Activated B cell treated with CpG ODN at 0.5 μM for 24 hours (primary cell): ENCODE measurements around the gene CYB561. TPM values are rescaled to one million over a fixed set of nuclear protein-coding genes. Genes with fewer than 3 reads are reported as not detected.

Experiments
- ATAC-seq: fragments of 200-7000 bp; cut with Tn5 transposase; one replicate; pipeline ENCODE4 v1.10.0; 2021; ENCODE audit warnings: low read depth, mild to moderate bottlenecking, moderate library complexity
- CTCF ChIA-PET: fragments of 350-600 bp; sonication (Branson Sonifier 250); formaldehyde crosslinking; loops from one replicate; lab custom pipeline; 2021; ENCODE audit warnings: antibody characterized with exemption; lab: Charles Lee
- POLR2A ChIA-PET: fragments of 350-600 bp; sonication (Branson Sonifier 250); formaldehyde crosslinking; loops from one replicate; lab custom pipeline; 2021; ENCODE audit warnings: antibody characterized with exemption; lab: Charles Lee
- DNase-seq: peaks from one replicate; pipeline ENCODE4 v3.0.0; 2022
- H3K27ac Mint-ChIP-seq: one replicate; pipeline ENCODE4 v1.8.0; 2020; ENCODE audit warnings: mixed read lengths
- H3K27me3 Mint-ChIP-seq: one replicate; pipeline ENCODE4 v1.8.0; 2021; ENCODE audit warnings: mixed read lengths
- H3K36me3 Mint-ChIP-seq: one replicate; pipeline ENCODE4 v1.8.0; 2021; ENCODE audit warnings: low read depth, mixed read lengths
- H3K4me1 Mint-ChIP-seq: one replicate; pipeline ENCODE4 v1.8.0; 2021; ENCODE audit warnings: mixed read lengths
- H3K4me3 Mint-ChIP-seq: one replicate; pipeline ENCODE4 v1.8.0; 2020; ENCODE audit warnings: mild to moderate bottlenecking, mixed read lengths
- H3K9me3 Mint-ChIP-seq: one replicate; pipeline ENCODE4 v1.8.0; 2020; ENCODE audit warnings: mixed read lengths
- CTCF ChIP-seq: fragments of 200-600 bp; IDR thresholded peaks from one replicate; pipeline ENCODE4 v1.8.0; 2022; ENCODE audit warnings: antibody characterized with exemption, mild to moderate bottlenecking
- intact Hi-C: fragments of 100-400 bp; cut with micrococcal nuclease; formaldehyde crosslinking; loops from one replicate; pipeline ENCODE4 v1.15.1; 2024
- total RNA-seq: library from RNA; stranded (reverse); gene quantifications from 2 replicates; pipeline ENCODE4 v1.2.3, GENCODE V29; 2022

CYB561 gene
- total RNA-seq, 1 donor from 2014 or later, result 18.9 TPM

GRCh38 chr17:63488851-63489250 is 42.7 kb upstream of the CYB561 start:
- H3K27ac Mint-ChIP-seq, result no peak overlapping the region
- peaks cover 9% of the 10 kb centered on the region for H3K4me1 Mint-ChIP-seq
- ChIA-PET POLR2A (interaction anchor here (0.7 kb wide), 1 partner anchor 25 kb away, joined by 6 read pairs; no protein-coding TSS in a partner anchor), CTCF (no interaction called here)
- no peak for DNase-seq
- intact Hi-C loops, result no loop called here
- no peak for ATAC-seq
- no peaks in the 10 kb centered on the region for H3K9me3 Mint-ChIP-seq
- H3K36me3 Mint-ChIP-seq, result no peaks in the 10 kb centered on the region
- H3K27me3 Mint-ChIP-seq, result no peaks in the 10 kb centered on the region
- TF ChIP-seq CTCF, result no peak
- no peak overlapping the region for H3K4me3 Mint-ChIP-seq

- Mint-ChIP-seq H3K9me3 (no peaks in the 10 kb centered on the region), H3K4me1 (peaks cover 9% of the 10 kb centered on the region), H3K27ac (no peak overlapping the region), H3K27me3 (peaks cover 3% of the 10 kb centered on the region), H3K36me3 (no peaks in the 10 kb centered on the region), H3K4me3 (no peak overlapping the region)
- no peak for TF ChIP-seq CTCF
- DNase-seq (no peak), ATAC-seq (no peak)
- CTCF ChIA-PET, result interaction anchor here (1.3 to 2.2 kb wide), 2 partner anchors 8 to 61 kb away, joined by 3 to 7 read pairs; no protein-coding TSS in a partner anchor
- intact Hi-C loops, result no loop called here
- POLR2A ChIA-PET, result no interaction called here
Observed at GRCh38 chr17:63487014-63487339, 40.9 kb upstream of the CYB561 start.

GRCh38 chr17:63486317-63487013 is 40.4 kb upstream of the CYB561 start:
- H3K27ac Mint-ChIP-seq, result no peak overlapping the region
- ChIA-PET CTCF (interaction anchor here (1.3 to 2.2 kb wide), 2 partner anchors 8 to 61 kb away, joined by 3 to 7 read pairs; no protein-coding TSS in a partner anchor), POLR2A (no interaction called here)
- DNase-seq (no peak), ATAC-seq (no peak)
- intact Hi-C loops, result no loop called here
- TF ChIP-seq CTCF, result no peak
- no peak overlapping the region for H3K4me3 Mint-ChIP-seq
- H3K9me3 Mint-ChIP-seq, result no peaks in the 10 kb centered on the region
- peaks cover 9% of the 10 kb centered on the region for H3K4me1 Mint-ChIP-seq
- peaks cover 3% of the 10 kb centered on the region for H3K27me3 Mint-ChIP-seq
- no peaks in the 10 kb centered on the region for H3K36me3 Mint-ChIP-seq

GRCh38 chr17:63483655-63484575 is 37.8 kb upstream of the CYB561 start:
- ChIA-PET POLR2A (no interaction called here), CTCF (interaction anchor here (1.7 kb wide), 1 partner anchor 58 kb away, joined by 8 read pairs; no protein-coding TSS in a partner anchor)
- Mint-ChIP-seq H3K9me3 (no peaks in the 10 kb centered on the region), H3K4me3 (no peak overlapping the region), H3K36me3 (no peaks in the 10 kb centered on the region), H3K4me1 (peaks cover 10% of the 10 kb centered on the region), H3K27me3 (peaks cover 12% of the 10 kb centered on the region), H3K27ac (no peak overlapping the region)
- TF ChIP-seq CTCF, result no peak
- intact Hi-C loops, result no loop called here
- ATAC-seq (no peak), DNase-seq (no peak)

GRCh38 chr17:63483038-63483437 is 36.9 kb upstream of the CYB561 start:
- H3K4me1 Mint-ChIP-seq, result peaks cover 17% of the 10 kb centered on the region
- no peaks in the 10 kb centered on the region for H3K36me3 Mint-ChIP-seq
- TF ChIP-seq CTCF, result no peak
- no peak for DNase-seq
- ATAC-seq, result no peak
- no peak overlapping the region for H3K4me3 Mint-ChIP-seq
- peaks cover 17% of the 10 kb centered on the region for H3K27me3 Mint-ChIP-seq
- intact Hi-C loops, result no loop called here
- H3K27ac Mint-ChIP-seq, result no peak overlapping the region
- H3K9me3 Mint-ChIP-seq, result no peaks in the 10 kb centered on the region
- ChIA-PET POLR2A (no interaction called here), CTCF (interaction anchor here (1.7 kb wide), 1 partner anchor 58 kb away, joined by 8 read pairs; no protein-coding TSS in a partner anchor)
